ENCODE data around the gene ZNF48.
"Not testable (repeated sequence)": the region's sequence is repeated elsewhere in the genome, so short reads cannot be mapped to it uniquely, and the experiment has no call there.

DNA sequence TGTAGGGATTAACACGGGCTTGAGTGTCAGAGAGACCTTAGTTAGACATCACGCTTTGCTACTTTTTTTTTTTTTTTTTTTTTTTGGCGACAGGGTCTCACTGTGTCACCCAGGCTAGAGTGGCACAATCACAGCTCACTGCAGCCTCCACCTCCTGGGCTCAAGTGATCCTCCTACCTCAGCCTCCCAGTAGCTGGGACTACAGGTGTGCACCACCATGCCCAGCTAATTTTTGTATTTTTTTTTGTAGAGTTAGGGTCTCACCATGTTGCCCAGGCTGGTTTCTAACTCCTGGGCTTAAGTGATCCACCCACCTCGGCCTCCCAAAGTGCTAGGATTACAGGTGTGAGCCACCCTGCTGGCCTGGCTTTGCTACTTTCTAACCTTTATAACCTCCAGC, 1.4 kb downstream of the ZNF48 start:
- TF ChIP-seq EZH2phosphoT487 (IDR thresholded peaks at IDR 0.05; ENCODE audit: borderline replicate concordance, low read depth); POLR2AphosphoS5 (IDR thresholded peaks at IDR 0.05; ENCODE audit: low read depth, low read length); TEAD4 (IDR thresholded peaks at IDR 0.05; ENCODE audit: borderline replicate concordance, insufficient read depth); RXRA (IDR thresholded peaks at IDR 0.05; ENCODE audit: borderline replicate concordance, low read depth); NRF1 (IDR thresholded peaks at IDR 0.05; ENCODE audit: low read depth, low read length); CHD2 (IDR thresholded peaks at IDR 0.05; ENCODE audit: low read length, partially characterized antibody); RCOR1 (IDR thresholded peaks at IDR 0.05; ENCODE audit: low read length); SMC3 (IDR thresholded peaks at IDR 0.05; ENCODE audit: low read depth, low read length): not testable (repeated sequence)
- TF ChIP-seq, protein P1, sequence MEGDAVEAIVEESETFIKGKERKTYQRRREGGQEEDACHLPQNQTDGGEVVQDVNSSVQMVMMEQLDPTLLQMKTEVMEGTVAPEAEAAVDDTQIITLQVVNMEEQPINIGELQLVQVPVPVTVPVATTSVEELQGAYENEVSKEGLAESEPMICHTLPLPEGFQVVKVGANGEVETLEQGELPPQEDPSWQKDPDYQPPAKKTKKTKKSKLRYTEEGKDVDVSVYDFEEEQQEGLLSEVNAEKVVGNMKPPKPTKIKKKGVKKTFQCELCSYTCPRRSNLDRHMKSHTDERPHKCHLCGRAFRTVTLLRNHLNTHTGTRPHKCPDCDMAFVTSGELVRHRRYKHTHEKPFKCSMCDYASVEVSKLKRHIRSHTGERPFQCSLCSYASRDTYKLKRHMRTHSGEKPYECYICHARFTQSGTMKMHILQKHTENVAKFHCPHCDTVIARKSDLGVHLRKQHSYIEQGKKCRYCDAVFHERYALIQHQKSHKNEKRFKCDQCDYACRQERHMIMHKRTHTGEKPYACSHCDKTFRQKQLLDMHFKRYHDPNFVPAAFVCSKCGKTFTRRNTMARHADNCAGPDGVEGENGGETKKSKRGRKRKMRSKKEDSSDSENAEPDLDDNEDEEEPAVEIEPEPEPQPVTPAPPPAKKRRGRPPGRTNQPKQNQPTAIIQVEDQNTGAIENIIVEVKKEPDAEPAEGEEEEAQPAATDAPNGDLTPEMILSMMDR (IDR thresholded peaks at IDR 0.05): not testable (repeated sequence)
- TF ChIP-seq, protein P2, sequence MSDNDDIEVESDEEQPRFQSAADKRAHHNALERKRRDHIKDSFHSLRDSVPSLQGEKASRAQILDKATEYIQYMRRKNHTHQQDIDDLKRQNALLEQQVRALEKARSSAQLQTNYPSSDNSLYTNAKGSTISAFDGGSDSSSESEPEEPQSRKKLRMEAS (IDR thresholded peaks at IDR 0.05; ENCODE audit: low read depth): not testable (repeated sequence)
- TF ChIP-seq, protein P3, sequence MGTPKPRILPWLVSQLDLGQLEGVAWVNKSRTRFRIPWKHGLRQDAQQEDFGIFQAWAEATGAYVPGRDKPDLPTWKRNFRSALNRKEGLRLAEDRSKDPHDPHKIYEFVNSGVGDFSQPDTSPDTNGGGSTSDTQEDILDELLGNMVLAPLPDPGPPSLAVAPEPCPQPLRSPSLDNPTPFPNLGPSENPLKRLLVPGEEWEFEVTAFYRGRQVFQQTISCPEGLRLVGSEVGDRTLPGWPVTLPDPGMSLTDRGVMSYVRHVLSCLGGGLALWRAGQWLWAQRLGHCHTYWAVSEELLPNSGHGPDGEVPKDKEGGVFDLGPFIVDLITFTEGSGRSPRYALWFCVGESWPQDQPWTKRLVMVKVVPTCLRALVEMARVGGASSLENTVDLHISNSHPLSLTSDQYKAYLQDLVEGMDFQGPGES (IDR thresholded peaks at IDR 0.05; ENCODE audit: low read depth, low read length): not testable (repeated sequence)

Data from SK-N-SH (cell line).